ENCODE results near the gene KNOP1. TPM values are rescaled to one million over a fixed set of nuclear protein-coding genes. Genes with fewer than 3 reads are reported as not detected.
"Not testable (repeated sequence)": the region's sequence is repeated elsewhere in the genome, so short reads cannot be mapped to it uniquely, and the experiment has no call there.

KNOP1 gene
- total RNA-seq, 1 donor from 2014 or later = 39.7 TPM

- DNase-seq (ENCODE audit: low spot score) = no peak
Observed at GRCh38 chr16:19743816-19744159, 25.8 kb upstream of the KNOP1 start.

DNA sequence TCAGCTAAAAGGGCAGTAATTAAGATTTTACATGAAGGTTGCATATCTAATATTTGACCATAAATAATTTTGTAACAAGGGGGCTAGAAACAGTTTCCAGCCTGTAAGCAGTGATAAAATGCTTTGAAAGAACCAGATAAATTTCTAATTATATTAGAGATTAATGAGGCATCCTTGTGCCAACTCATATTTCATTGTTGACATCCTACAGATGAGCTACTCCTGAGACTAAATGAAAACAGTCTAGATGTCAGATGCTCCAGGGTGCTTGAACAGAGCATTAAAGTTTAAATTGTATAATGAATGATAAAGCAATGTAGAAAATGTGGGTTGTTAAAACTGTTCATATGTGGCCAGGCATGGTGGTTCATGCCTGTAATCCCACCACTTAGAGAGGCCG is 23.3 kb upstream of the KNOP1 start:
- DNase-seq (ENCODE audit: low spot score) = no peak

GRCh38 chr16:19737306-19738038 is 19.4 kb upstream of the KNOP1 start:
- DNase-seq (ENCODE audit: low spot score) = no peak

- DNase-seq (ENCODE audit: low spot score) = no peak
Observed at GRCh38 chr16:19735074-19735867, 17.2 kb upstream of the KNOP1 start.

DNA sequence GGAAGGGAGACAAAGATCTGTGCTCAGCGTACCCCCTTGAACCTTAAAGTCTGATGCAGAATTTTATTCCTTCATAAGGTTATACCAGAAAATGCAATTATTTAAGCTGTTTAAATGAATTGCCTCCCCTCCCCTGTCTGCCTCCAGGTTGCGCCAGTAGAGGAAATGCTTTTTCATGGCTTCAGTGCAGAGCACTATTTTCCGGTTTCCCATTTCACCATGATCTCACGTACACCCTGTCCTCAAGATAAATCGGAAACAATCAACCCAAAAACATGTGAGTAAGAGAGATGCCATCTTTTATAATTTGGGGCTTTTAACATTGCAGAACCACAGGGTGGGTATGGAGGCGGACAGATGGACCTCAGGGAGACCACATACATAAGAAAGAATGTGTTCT is 15.5 kb upstream of the KNOP1 start:
- no peak for DNase-seq (ENCODE audit: low spot score)

DNA sequence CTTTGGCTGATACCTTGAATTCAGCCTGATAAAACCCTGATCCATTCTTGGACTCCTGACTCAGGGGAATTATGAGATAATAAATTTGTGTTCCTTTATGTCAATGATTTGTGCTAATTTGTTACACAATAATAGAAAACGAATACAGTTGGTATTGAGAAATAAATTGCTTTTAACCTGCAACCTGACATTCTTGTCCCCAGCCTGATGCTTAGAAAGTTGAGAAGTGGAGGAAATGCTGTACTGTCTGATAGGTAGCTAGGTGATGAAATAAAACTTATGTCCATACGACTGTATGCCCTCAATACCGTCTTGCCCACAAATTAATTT is 10.6 kb upstream of the KNOP1 start:
- DNase-seq (ENCODE audit: low spot score) = no peak

GRCh38 chr16:19722981-19723380 is 5.0 kb upstream of the KNOP1 start:
- no peak for DNase-seq (ENCODE audit: low spot score)

GRCh38 chr16:19722269-19722952 is 4.4 kb upstream of the KNOP1 start:
- no peak for DNase-seq (ENCODE audit: low spot score)

DNA sequence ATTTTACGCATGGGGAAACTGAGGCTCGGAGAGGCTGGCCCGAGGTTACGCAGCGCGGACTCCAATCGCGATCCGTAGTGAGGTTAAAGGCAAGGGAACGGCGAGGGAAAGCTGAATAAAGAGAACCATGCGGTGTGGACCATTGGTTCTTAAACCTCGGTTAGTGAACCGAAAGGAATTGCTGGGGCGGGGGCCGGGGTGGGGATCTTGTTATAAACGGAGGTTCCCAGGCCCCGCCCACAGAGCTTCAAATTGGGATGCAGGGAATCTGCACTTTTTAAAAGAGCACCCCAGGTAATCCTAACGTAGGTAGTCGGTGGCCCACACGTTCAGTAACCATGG is 568 bp upstream of the KNOP1 start:
- no peak for DNase-seq (ENCODE audit: low spot score)

DNA sequence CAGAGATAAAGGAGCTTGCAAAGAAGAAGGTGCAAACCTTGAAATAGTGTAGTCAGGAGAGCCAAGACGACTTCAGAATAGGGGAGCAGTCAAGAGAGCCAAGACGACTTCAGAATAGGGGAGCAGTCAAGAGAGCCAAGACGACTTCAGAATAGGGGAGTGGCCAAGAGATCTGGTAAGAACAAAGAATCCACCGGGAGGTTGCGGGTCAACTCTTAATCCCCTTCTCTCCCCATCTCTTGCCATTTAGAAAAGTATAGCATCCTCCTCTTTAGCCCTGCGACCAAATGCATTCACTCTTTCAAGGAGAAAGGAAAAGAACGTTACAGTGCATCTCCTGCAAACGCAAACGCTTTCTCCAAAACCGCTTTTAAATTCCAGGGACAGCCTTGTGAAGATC is 713 bp downstream of the KNOP1 start:
- no peak for DNase-seq (ENCODE audit: low spot score)

DNA sequence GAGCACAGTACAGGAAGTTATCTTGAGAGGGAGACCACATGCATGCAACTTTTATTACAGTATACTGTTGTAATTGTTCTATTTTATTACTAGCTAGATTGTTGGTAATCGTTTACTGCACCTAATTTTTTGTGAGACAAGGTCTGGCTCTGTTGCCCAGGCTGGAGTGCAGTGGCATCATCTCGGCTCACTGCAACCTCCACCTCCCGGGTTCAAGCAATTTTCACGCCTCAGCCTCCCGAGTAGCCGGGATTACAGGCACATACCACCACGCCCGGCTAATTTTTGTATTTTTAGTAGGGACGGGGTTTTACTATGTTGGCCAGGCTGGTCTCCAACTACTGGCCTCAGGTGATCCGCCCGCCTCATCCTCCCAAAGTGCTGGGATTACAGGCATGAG is 1.3 kb downstream of the KNOP1 start:
- DNase-seq (ENCODE audit: low spot score) = not testable (repeated sequence)

DNA sequence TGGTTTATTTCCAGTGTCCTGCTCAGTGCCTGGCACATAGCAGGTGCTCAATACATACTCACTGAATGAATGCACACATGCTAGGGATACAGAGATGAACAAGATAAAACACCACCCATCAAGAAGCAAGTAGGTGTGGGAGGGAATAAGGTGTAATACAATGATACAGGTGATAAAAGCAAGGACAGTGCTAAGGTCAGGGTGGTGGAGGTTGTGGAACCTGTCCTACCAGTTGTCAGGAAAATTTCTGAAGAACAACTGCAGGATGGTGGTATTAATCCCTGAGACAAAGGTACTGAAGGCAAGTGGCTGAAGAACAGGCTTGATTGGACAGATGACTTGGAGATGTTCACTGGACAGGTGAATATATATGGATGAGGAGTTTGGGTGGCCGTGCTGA is 1.8 kb downstream of the KNOP1 start:
- no peak for DNase-seq (ENCODE audit: low spot score)

GRCh38 chr16:19715566-19715965 is 2.5 kb downstream of the KNOP1 start:
- no peak for DNase-seq (ENCODE audit: low spot score)

DNA sequence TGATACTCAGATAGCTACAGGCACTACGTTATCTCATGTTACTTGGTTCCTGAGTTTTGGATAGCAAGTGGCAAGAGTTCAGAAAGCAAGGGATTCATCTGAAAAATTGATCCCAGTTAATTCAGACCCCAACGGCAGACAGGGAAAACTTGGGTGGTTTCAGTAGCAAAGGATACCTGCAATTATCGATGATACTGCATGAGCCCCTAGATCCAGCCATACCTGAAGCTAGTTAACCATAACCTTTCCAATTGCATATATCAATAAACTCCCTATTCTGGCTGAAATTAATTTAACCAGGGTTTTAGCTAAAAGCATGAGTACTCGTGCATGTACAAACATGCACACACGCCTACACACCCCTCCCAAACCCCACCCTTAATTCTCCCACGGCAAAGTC is 4.3 kb downstream of the KNOP1 start:
- no peak for DNase-seq (ENCODE audit: low spot score)

GRCh38 chr16:19712418-19713058 is 5.5 kb downstream of the KNOP1 start:
- no peak for DNase-seq (ENCODE audit: low spot score)

GRCh38 chr16:19711643-19712042 is 6.4 kb downstream of the KNOP1 start:
- DNase-seq (ENCODE audit: low spot score) = no peak

- no peak for DNase-seq (ENCODE audit: low spot score)
Observed at GRCh38 chr16:19710991-19711545, 7.0 kb downstream of the KNOP1 start.

GRCh38 chr16:19710191-19710908 is 7.7 kb downstream of the KNOP1 start:
- no peak for DNase-seq (ENCODE audit: low spot score)

DNA sequence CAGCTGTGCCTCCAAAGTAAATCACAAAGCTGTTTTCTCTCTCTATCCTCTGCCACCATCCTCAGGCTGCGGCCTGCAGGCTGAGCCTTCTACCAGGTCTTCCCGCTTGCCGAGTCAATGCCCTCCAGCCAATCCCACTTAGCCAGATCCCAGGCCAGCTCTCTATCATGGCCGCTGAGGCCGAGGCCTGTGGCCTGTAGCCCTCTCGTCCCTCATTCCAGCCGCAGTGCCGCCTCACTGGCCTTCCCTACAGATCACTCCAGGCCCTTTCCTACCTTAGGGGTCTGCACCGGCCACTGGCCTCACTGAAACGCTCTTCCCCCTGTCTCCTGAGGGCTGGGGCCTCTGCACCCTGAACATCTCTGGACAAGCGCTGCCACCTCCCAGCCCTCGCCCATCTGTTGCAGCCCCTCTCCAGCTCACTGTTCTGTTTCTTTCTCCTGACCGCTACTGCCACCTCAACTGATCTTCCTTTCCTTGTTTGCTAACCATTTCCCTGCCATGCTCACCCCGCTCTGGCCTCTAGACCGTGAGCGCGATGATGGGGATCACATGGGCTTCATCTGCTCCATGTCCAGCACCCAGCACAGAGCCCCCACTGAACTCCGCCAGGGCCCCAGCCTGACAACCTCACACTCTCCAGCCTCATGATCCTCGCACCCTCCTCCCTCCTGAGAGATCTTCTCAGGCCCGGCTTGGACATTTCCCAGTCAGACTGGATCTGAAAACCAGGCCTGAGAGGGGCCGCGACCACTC is 8.5 kb downstream of the KNOP1 start:
- no peak for DNase-seq (ENCODE audit: low spot score)

DNA sequence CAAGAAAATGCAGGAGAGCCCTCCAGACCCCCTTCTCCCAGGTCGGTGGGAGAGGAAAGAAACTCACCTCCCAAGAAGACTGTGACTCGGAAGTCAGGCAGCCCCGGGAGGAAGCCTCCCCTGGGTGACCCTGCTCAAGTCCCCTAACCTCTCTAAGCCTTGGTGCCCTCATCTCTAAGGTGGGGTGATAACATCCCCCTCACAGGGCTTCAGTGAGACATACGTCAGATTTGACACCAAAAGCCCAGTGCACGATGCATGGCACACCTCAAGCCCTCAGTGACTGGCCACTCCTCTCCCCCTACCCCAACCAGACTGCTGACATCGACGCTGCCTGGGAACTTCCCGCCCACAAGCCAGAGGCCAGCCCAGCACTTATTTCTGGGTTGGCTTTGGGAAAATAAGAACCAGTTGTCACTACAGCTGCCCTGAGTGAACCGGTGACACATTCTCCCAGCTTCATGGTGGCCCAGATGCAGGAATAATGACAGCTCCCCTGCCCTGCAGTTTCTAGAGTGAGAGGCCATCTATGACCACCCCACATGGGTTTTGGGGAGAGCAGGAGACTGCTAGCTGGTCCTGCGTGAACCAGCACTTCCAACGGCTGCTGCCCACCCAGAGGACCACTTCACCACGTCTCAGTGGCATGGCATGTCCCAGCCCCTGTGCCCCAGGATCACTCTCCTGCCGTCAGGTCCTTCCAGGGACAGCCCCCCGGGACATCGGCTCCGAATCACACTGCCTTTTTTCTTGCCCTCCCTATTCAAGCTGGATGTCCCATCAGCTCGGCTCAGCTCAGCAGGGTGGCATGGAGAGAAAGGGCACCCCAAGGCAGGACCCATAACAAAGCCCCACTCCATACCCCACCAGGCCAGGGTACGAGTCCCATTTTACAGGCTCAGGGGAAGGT is 9.5 kb downstream of the KNOP1 start:
- DNase-seq (ENCODE audit: low spot score) = no peak
